CD4-positive, alpha-beta T cell treated with Interleukin-6 at 100 ng/mL for 8 hours (primary cell): ENCODE data around the gene MAP1S.
A peak's percentile ranks its signal among the peaks of the same experiment; 100 is the strongest.

Source experiments
- DNase-seq: peaks from one replicate; pipeline ENCODE4 v3.0.0-alpha.2; 2020; ENCODE audit warnings: mixed read lengths, low spot score

The MAP1S gene, protein sequence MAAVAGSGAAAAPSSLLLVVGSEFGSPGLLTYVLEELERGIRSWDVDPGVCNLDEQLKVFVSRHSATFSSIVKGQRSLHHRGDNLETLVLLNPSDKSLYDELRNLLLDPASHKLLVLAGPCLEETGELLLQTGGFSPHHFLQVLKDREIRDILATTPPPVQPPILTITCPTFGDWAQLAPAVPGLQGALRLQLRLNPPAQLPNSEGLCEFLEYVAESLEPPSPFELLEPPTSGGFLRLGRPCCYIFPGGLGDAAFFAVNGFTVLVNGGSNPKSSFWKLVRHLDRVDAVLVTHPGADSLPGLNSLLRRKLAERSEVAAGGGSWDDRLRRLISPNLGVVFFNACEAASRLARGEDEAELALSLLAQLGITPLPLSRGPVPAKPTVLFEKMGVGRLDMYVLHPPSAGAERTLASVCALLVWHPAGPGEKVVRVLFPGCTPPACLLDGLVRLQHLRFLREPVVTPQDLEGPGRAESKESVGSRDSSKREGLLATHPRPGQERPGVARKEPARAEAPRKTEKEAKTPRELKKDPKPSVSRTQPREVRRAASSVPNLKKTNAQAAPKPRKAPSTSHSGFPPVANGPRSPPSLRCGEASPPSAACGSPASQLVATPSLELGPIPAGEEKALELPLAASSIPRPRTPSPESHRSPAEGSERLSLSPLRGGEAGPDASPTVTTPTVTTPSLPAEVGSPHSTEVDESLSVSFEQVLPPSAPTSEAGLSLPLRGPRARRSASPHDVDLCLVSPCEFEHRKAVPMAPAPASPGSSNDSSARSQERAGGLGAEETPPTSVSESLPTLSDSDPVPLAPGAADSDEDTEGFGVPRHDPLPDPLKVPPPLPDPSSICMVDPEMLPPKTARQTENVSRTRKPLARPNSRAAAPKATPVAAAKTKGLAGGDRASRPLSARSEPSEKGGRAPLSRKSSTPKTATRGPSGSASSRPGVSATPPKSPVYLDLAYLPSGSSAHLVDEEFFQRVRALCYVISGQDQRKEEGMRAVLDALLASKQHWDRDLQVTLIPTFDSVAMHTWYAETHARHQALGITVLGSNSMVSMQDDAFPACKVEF

GRCh38 chr19:17718947-17719711 is at the start of gene MAP1S:
Gene MAP1S, plus strand, starts transcription at chr19:17719480. Its CDS starts 23 bp downstream, at chr19:17719503.
- peak; percentile 49 for DNase-seq

DNA sequence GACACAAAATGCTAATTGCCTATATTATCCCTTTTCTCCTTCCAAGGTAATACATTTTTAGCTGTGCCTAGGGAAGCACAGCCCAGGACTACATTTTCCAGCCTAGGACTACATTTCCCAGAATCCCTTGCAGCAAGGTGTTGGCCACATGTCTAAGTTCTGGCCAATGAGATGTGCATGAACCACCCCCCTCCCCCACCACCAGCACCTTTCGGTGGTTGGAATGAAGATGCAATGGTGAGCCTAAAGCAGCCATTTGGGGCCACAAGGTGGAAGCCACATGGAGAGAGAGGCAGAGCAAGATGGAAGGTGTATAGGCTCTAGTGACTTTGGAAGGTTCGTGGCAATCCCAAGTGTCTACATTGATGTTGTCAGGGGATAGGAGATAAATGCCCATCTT is 47.4 kb upstream of the MAP1S start:
- DNase-seq: no peak

DNA sequence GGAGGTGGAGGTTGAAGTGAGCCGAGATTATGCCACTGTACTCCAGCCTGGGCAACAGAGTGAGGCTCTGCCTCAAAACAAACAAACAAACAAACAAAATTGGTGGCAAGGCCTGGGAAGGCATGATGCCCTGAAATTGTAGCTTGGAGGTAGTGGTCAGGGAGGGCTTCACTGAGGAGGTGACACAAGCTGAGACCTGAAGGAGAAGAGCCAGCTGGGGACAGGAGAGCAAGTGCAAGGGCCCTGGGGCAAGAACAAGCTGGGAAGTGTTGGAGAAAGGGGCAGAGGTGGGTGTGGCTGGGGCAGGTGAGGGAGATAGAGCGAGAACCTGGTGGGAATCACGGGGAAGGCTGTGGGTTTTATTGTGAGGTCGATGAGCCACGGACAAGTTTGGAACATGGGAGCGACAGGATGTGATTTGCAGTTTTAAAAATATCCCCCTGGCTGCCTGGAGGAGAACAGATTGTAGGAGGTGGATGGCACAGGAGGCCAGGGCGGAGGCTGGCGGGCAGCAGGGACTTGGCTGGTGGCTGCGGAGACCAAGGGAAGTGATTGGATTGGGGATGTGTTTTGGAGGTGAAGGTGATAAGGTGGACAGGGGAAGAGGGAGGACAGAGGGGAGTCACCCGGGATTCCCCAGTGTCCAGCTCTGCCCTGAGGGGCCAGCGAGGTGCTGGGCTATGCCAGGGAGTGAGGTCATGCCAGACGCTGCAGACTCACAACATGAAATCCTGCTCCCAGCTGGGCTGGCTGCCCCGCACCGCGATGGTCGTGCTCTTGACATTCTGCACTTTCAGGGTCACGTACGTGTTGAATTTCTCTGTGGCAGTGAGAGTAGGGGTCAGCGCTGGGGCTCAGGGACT is 45.1 kb upstream of the MAP1S start:
- no peak for DNase-seq

- no peak for DNase-seq
These were observed 43.0 kb upstream of the MAP1S start for GRCh38 chr19:17676295-17676694.

DNA sequence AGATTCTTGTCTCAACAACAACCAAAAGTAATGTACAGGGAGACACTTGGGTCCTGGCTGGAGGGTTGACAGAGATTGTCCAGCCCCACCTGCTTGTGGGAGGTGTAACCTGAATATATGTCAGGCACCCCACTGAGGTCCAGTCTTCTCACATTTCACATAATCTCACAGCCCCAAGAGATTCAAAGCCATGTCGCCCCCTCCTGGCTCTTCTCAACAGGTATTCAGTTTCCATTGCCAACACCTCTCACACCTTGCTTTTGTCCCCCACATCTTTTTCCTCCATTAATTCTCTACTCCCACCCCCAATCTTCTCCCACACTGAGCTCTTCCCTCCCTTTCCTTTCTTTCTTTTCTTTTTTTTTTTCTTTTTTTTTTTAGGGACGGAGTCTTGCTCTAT is 42.3 kb upstream of the MAP1S start:
- DNase-seq: no peak

- DNase-seq: no peak
These were observed 40.4 kb upstream of the MAP1S start for GRCh38 chr19:17678836-17679235.

- DNase-seq: no peak
These were observed 39.6 kb upstream of the MAP1S start for GRCh38 chr19:17679526-17680229.

- no peak for DNase-seq
These were observed 39.0 kb upstream of the MAP1S start for GRCh38 chr19:17680230-17680722.

DNA sequence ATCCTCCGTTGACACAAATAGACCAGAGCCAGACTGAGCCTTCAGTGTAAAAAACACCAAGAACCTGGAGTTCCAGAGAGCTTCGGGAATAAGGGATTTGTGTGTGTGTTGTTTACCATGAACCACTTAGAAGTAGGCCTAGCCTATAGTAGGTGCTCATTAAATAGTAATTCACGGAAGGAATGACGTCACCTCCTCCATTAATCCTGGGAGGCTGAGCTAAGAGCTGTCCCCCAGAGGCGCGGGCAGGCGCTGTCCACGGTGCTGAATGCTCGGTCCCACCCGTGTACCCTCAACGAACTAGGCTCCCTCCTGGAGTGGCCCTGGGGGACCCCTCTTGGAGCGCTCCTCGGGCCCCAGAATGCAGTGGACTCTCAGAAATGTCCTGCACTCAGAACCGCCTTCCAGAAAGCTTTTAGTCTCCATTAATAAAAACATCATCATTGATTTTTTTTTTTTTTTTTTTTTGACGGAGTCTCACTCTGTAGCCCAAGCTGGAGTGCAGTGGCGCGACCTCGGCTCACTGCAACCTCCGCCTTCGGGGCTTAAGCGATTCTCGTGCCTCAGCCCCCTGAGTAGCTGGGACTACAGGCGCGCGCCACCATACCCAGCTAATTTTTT is 37.7 kb upstream of the MAP1S start:
- no peak for DNase-seq

- DNase-seq: no peak
These were observed 37.0 kb upstream of the MAP1S start for GRCh38 chr19:17682273-17682672.

GRCh38 chr19:17683078-17683477 is 36.2 kb upstream of the MAP1S start:
- no peak for DNase-seq

DNA sequence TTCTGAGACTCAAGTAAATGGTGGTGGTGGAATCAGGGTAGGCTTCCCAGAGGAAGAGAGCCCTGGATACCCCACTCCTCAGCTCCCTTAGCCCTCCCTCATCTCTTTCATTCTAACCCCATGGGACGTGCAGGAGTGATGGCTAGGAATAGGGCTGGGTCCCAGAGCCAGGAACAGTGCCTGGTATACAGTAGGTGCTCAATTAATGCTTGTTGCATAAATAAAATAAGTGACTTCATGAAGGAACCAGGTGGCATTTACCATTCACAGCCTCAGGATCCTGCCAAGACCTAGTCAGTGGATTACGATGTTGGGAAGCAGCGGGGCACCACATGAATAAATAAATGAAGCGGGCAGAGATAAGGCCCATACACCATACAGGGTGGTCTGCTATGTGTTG is 35.0 kb upstream of the MAP1S start:
- no peak for DNase-seq

GRCh38 chr19:17685451-17686022 is 33.7 kb upstream of the MAP1S start:
- no peak for DNase-seq

GRCh38 chr19:17686023-17686521 is 33.2 kb upstream of the MAP1S start:
- DNase-seq: no peak

GRCh38 chr19:17686592-17687024 is 32.7 kb upstream of the MAP1S start:
- DNase-seq: no peak

DNA sequence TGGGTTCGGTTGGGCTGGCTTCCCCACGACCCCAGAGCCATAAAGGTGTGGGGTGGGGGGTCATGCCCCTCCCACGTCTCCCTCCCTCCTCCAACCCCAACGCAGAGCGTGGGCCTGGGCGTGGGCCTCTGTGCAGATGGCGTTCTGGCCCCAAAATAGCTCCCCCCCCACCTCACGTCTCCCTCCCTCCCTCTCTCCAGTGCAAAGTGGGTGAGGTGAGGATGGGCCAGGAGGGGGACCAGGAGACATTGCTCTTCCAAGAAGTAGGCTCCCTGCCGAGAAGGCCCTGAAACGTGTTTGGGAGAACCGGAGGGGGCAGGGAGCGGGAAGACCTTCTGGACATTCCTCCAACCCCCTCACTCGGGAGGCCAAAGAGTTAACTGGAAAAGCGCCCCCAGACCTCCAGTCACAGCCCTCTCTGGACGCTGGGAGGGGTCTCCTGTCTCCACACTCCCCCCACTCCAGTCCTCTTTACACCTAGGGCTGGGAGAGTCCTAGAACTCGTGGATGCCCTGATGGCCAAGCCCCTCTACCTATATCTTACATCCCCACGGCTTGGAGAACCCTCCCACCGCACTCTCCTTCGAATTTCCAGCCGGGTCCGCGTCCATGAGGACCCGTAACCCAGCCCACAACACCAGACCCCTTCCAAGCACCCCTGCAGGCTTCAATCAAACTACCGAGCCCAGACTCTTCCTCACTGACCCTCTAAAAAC is 32.0 kb upstream of the MAP1S start:
- no peak for DNase-seq

- DNase-seq: no peak
These were observed 31.2 kb upstream of the MAP1S start, which contains the start of gene UNC13A for GRCh38 chr19:17687857-17688784. Gene UNC13A, minus strand, starts transcription at chr19:17688354. Its CDS starts 155 bp downstream, at chr19:17688199.
